Mesendoderm (in vitro differentiated cells): ENCODE measurements around the gene CCDC142.

Source experiments
- DNase-seq: peaks from one replicate; pipeline ENCODE4 v3.0.0; 2013
- H2AK5ac ChIP-seq: 2 replicates; pipeline ENCODE4 v1.6.1; 2013; ENCODE audit warnings: low read length, inconsistent platforms
- H2BK120ac ChIP-seq: 2 replicates; pipeline ENCODE4 v1.6.1; 2013; ENCODE audit warnings: low read depth, mild to moderate bottlenecking, low read length, moderate library complexity, mixed read lengths
- H2BK15ac ChIP-seq: replicated peaks from 2 replicates; pipeline ENCODE4 v1.6.1; 2013; ENCODE audit warnings: low read depth, mild to moderate bottlenecking, moderate library complexity
- H2BK5ac ChIP-seq: 2 replicates; pipeline ENCODE4 v1.6.1; 2013; ENCODE audit warnings: low read length, inconsistent platforms
- H3K18ac ChIP-seq: 2 replicates; pipeline ENCODE4 v1.6.1; 2013; ENCODE audit warnings: mild to moderate bottlenecking, low read length, mixed read lengths
- H3K23ac ChIP-seq: one replicate; pipeline ENCODE4 v1.6.1; 2013; ENCODE audit warnings: low read length
- H3K27ac ChIP-seq: 2 replicates; pipeline ENCODE4 v1.5.1; 2013; ENCODE audit warnings: low read depth, mild to moderate bottlenecking, inconsistent platforms, low read length, moderate library complexity
- H3K27me3 ChIP-seq: 2 replicates; pipeline ENCODE4 v1.6.1; 2013; ENCODE audit warnings: low read length, control low read depth, mild to moderate bottlenecking, inconsistent platforms; ENCODE audit not compliant: insufficient read depth, poor library complexity
- H3K36me3 ChIP-seq: 2 replicates; pipeline ENCODE4 v1.6.1; 2013; ENCODE audit warnings: low read length, inconsistent platforms; ENCODE audit not compliant: control insufficient read depth, insufficient read depth
- H3K4ac ChIP-seq: one replicate; pipeline ENCODE4 v1.6.1; 2013; ENCODE audit warnings: low read depth, mild to moderate bottlenecking, low read length, moderate library complexity
- H3K4me1 ChIP-seq: 2 replicates; pipeline ENCODE4 v1.6.1; 2013; ENCODE audit warnings: low read depth, low read length, inconsistent platforms; ENCODE audit not compliant: control insufficient read depth
- H3K4me2 ChIP-seq: 2 replicates; pipeline ENCODE4 v1.6.1; 2013; ENCODE audit warnings: low read length
- H3K4me3 ChIP-seq: 2 replicates; pipeline ENCODE4 v1.5.1; 2013; ENCODE audit warnings: mild to moderate bottlenecking, low read length
- H3K56ac ChIP-seq: one replicate; pipeline ENCODE4 v1.6.1; 2013; ENCODE audit warnings: low read length
- H3K79me1 ChIP-seq: 2 replicates; pipeline ENCODE4 v1.6.1; 2013; ENCODE audit warnings: low read length, inconsistent platforms
- H3K79me2 ChIP-seq: 2 replicates; pipeline ENCODE4 v1.6.1; 2013; ENCODE audit warnings: mild to moderate bottlenecking, low read length; ENCODE audit not compliant: control insufficient read depth, insufficient read depth
- H3K9ac ChIP-seq: 2 replicates; pipeline ENCODE4 v1.6.1; 2013; ENCODE audit warnings: low read length, inconsistent platforms
- H4K5ac ChIP-seq: one replicate; pipeline ENCODE4 v1.6.1; 2013; ENCODE audit warnings: low read length
- H4K8ac ChIP-seq: one replicate; pipeline ENCODE4 v1.6.1; 2013; ENCODE audit warnings: low read depth, mild to moderate bottlenecking, control low read depth, low read length, moderate library complexity
- WGBS: extraction: QIAGEN DNeasy Blood & Tissue Kit; methylation state at CpG from one replicate; pipeline ENCODE4 v1.1.7; 2013; ENCODE audit warnings: low lambda C conversion rate, missing lambda C conversion rate; ENCODE audit not compliant: insufficient coverage; ENCODE audit errors: extremely low coverage; 5-methylcytosine and 5-hydroxymethylcytosine counted together

The CCDC142 gene

DNA sequence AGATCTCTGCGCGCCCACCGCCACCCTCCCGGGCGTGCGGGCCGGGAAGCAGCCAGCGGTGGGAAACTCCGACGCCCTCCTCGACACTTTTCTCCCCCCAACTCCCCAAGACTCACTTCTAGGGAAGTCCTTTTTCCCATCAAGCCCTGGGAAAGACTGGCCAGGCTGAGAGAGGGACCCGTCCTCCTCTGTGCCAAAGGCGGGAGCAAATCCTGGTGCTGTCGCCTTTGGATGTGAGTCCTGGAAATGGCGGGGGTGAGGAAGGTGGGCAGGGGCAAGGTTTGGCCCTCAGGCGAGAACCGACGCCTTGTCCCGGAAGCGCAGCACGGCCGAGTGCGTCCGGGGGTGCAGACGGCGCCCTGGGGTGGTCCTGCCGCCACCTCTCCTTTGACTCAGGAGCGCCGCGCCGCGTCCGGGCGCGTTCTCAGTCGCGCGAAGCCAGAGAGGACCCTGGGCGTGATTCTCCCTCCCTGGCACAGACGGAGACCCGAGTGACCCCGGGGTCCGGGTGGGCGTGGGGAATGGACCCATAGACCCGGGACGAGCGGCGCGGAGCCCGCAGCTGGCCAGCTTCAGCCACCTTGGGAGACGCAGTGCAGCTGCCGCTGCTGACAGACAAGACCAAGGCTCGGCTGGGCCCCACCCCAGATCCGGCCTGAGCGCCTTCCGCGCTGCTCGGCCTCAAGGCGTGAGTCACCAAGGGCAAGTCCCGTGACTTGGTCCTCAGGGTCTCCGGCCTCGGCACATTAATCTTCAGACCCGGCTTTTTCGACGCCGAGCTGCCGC is 20.1 kb upstream of the CCDC142 start:
- Histone ChIP-seq H4K5ac (no peak overlapping the region), H3K9ac (peak overlapping the region; percentile 46), H2BK120ac (no peak overlapping the region), H3K27me3 (peaks cover 63% of the 10 kb centered on the region), H2AK5ac (no peak overlapping the region), H2BK15ac (no peak overlapping the region), H3K4ac (no peak overlapping the region), H3K23ac (no peak overlapping the region), H2BK5ac (no peak overlapping the region), H3K79me2 (no peaks in the 10 kb centered on the region), H3K18ac (peak overlapping the region; percentile 22), H4K8ac (no peak overlapping the region), H3K4me2 (peak overlapping the region; percentile 20), H3K4me1 (peaks cover 7% of the 10 kb centered on the region), H3K27ac (no peak overlapping the region), H3K36me3 (no peaks in the 10 kb centered on the region), H3K79me1 (no peaks in the 10 kb centered on the region), H3K56ac (peak overlapping the region; percentile 81), H3K4me3 (peak overlapping the region; percentile 18)
- DNase-seq = peak; percentile 78
- no CpG with 5 or more reads among the region's 67 CpGs for WGBS

DNA sequence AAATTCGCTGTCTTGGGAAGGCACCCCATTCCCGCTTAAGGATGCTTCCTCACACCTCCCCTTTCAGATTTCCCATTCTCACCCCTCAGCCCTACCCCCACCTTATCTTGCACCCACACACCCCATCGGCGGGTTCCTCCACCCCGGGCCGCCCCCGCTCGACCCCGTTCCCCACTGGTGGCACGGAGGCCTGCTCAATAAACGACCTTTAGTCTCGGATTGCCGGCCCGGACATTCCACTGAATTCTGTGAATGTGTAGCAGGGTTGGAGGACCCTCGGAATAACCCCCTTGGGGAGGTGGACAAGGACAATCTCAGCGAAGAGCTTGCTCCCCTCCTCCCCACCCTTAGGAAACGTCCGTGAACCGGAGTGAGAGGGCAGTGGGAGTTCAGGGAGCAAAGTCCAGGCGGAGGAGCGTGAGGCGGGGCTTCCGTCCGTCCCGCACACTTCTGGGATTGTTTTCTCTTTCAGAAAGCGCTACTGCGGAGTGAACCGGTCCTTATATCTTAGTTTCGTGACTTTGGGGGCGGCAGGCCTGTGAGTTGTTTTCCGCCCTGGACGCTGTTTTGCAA is 19.4 kb upstream of the CCDC142 start:
- H3K79me2 ChIP-seq = no peaks in the 10 kb centered on the region
- no peak overlapping the region for H3K27ac ChIP-seq
- peak overlapping the region; percentile 20 for H3K4me2 ChIP-seq
- H2AK5ac ChIP-seq = no peak overlapping the region
- no peaks in the 10 kb centered on the region for H3K36me3 ChIP-seq
- H2BK120ac ChIP-seq = no peak overlapping the region
- no peak overlapping the region for H2BK5ac ChIP-seq
- H2BK15ac ChIP-seq = no peak overlapping the region
- H4K5ac ChIP-seq = no peak overlapping the region
- WGBS = no CpG with 5 or more reads among the region's 32 CpGs
- H3K56ac ChIP-seq = peak overlapping the region; percentile 81
- H3K4me1 ChIP-seq = peaks cover 7% of the 10 kb centered on the region
- H3K18ac ChIP-seq = no peak overlapping the region
- H3K4me3 ChIP-seq = peak overlapping the region; percentile 18
- no peak overlapping the region for H4K8ac ChIP-seq
- H3K79me1 ChIP-seq = no peaks in the 10 kb centered on the region
- H3K27me3 ChIP-seq = peaks cover 70% of the 10 kb centered on the region
- peak overlapping the region; percentile 48 for H3K23ac ChIP-seq
- no peak overlapping the region for H3K4ac ChIP-seq
- DNase-seq = no peak
- peak overlapping the region; percentile 46 for H3K9ac ChIP-seq

DNA sequence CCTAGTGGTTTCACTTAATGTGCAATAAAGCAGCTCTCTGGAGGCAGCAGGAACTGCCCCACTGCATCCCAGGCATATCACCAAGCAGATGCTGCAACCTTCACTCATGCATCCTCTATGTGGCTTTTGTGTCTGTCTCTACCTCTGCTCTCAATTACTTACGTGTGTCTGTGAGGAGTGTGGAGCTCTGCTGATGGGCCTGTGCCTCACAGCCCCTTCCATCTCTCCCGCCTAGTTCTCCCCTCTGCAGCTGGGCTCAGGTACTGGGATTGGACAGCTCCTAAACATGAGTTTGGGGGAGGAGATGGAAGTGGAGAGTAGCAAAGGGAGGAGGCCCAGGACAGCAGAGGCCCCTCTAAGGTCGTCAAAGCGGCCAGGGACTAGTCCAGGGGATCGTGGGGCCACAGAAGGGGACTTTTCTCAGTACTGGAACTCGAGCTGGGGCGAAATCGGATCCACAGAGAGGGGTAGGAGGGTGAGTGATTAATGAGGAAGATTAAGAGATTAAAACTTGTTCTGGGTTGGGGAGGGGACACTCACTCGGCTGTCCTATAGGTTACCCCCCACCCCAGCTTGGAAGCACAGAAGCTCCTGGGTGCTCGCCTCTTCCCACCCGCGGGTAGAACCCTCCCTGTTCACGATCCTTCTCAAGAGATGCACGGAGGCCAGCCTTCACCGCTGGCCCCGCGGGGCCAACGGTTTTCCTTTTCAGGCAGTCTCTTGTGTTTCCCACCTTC is 18.7 kb upstream of the CCDC142 start:
- DNase-seq = peak; percentile 57
- H3K36me3 ChIP-seq = no peaks in the 10 kb centered on the region
- H3K27me3 ChIP-seq = peaks cover 77% of the 10 kb centered on the region
- no peaks in the 10 kb centered on the region for H3K79me1 ChIP-seq
- H2BK15ac ChIP-seq = no peak overlapping the region
- H3K18ac ChIP-seq = no peak overlapping the region
- WGBS = no CpG with 5 or more reads among the region's 18 CpGs
- no peak overlapping the region for H3K4me2 ChIP-seq
- H2AK5ac ChIP-seq = no peak overlapping the region
- H3K23ac ChIP-seq = no peak overlapping the region
- H4K5ac ChIP-seq = no peak overlapping the region
- no peak overlapping the region for H4K8ac ChIP-seq
- no peak overlapping the region for H2BK5ac ChIP-seq
- H3K79me2 ChIP-seq = no peaks in the 10 kb centered on the region
- no peak overlapping the region for H3K56ac ChIP-seq
- no peak overlapping the region for H2BK120ac ChIP-seq
- H3K4ac ChIP-seq = no peak overlapping the region
- H3K4me3 ChIP-seq = no peak overlapping the region
- no peak overlapping the region for H3K9ac ChIP-seq
- no peak overlapping the region for H3K27ac ChIP-seq
- H3K4me1 ChIP-seq = peaks cover 3% of the 10 kb centered on the region

DNA sequence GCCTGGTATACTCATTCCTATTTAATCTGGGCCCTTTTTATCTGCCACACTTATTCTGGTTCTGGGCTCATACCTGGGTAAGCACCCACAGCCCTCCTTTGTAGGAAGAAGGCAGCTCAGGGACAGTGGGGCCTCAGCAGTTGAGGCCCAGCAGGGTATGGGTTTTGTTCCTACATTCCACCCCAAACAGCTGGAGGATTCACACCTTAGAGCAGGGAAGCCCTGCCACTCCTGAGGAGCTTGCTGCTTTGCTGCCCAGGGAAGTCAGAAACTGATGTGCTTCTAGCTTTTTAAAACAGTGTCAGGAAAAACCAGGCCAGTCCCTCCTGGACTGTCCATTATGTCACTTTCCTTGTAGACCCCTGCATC is 17.8 kb upstream of the CCDC142 start:
- Histone ChIP-seq H3K4me2 (no peak overlapping the region), H3K18ac (no peak overlapping the region), H3K9ac (no peak overlapping the region), H2BK15ac (no peak overlapping the region), H2BK5ac (no peak overlapping the region), H4K8ac (no peak overlapping the region), H3K27me3 (peaks cover 79% of the 10 kb centered on the region), H3K4me3 (no peak overlapping the region), H3K79me1 (no peaks in the 10 kb centered on the region), H3K4me1 (peaks cover 3% of the 10 kb centered on the region), H3K27ac (no peak overlapping the region), H3K79me2 (no peaks in the 10 kb centered on the region), H2BK120ac (no peak overlapping the region), H3K4ac (no peak overlapping the region), H3K36me3 (no peaks in the 10 kb centered on the region), H3K23ac (no peak overlapping the region), H4K5ac (no peak overlapping the region), H2AK5ac (no peak overlapping the region), H3K56ac (no peak overlapping the region)
- peak; percentile 36 for DNase-seq

DNA sequence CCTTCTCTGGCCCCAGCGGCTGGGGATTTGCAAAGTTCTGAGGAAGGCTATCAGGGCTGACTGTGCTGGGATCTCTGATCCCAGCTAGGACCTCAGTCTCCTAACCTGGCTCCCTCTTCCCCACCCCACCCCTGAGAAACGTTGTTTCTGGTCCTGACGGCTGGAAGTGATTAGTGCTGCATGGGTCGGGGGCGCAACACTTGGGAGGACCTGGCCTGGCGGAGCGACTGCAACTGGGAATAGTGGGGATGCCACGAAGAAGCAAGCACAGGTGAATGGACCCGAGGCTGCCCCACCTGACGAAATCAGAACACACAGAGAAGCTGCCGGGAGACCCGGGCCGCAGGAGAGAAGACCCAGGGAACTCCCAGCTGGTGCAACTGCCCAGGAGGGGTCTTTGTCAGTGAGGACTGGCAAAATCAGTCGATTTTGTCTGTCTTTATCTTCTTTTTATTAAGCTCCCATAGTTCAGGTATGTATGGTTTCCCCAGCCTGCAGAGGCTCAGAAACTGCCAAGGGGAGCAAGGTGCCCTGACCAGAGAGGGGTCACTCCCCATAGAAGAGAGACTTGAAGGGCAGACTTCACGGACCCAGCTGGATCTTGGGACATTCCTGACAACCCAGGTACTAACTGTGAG is 17.3 kb upstream of the CCDC142 start:
- Histone ChIP-seq H3K4me1 (peaks cover 3% of the 10 kb centered on the region), H3K4me2 (no peak overlapping the region), H3K79me1 (no peaks in the 10 kb centered on the region), H4K8ac (no peak overlapping the region), H2BK120ac (no peak overlapping the region), H2AK5ac (no peak overlapping the region), H2BK15ac (no peak overlapping the region), H2BK5ac (no peak overlapping the region), H3K36me3 (no peaks in the 10 kb centered on the region), H3K27ac (no peak overlapping the region), H3K4me3 (no peak overlapping the region), H3K18ac (no peak overlapping the region), H3K9ac (no peak overlapping the region), H3K56ac (no peak overlapping the region), H3K4ac (no peak overlapping the region), H3K23ac (peak overlapping the region; percentile 52), H4K5ac (no peak overlapping the region), H3K79me2 (no peaks in the 10 kb centered on the region), H3K27me3 (peaks cover 79% of the 10 kb centered on the region)
- no CpG with 5 or more reads among the region's 15 CpGs for WGBS
- no peak for DNase-seq
